GM13976 (cell line): ENCODE measurements around the gene ZNRF4.

ENCODE experiments used
- DNase-seq: peaks from one replicate; pipeline ENCODE4 v3.0.0; 2012; ENCODE audit warnings: low spot score
- in situ Hi-C: fragments of 300-500 bp; cut with MboI; formaldehyde crosslinking; loops from one replicate; pipeline ENCODE4 v1.12.0; 2022; ENCODE audit warnings: low sequenced_read_pairs, mixed read lengths, inconsistent platforms; ENCODE audit not compliant: unreplicated experiment
- TF ChIP-seq, protein P1 (sequence below): IDR thresholded peaks from 2 replicates; pipeline ENCODE4 v1.5.1; 2012; ENCODE audit warnings: borderline replicate concordance, mild to moderate bottlenecking; ENCODE audit not compliant: insufficient read depth; ENCODE audit errors: extremely low read depth, missing control alignments, control extremely low read depth

Gene ZNRF4

DNA sequence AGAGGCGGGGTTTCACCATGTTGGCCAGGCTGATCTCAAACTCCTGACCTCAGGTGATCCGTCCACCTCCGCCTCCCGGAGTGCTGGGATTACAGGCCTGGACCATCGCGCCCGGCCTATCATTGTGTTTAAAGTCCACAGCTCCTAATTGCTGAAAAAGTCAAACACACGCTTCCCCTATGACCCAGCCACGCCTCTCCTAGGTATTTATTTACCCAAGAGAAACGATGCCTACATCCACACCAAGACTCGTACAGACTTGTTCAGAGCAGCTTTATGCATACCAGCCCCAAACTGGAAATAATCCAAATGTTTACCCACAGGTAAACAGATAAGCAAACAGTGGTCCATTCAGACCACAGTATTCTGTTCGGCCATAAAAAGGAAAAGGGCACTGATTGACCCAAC, 15.1 kb downstream of the ZNRF4 start:
- TF ChIP-seq, protein P1, sequence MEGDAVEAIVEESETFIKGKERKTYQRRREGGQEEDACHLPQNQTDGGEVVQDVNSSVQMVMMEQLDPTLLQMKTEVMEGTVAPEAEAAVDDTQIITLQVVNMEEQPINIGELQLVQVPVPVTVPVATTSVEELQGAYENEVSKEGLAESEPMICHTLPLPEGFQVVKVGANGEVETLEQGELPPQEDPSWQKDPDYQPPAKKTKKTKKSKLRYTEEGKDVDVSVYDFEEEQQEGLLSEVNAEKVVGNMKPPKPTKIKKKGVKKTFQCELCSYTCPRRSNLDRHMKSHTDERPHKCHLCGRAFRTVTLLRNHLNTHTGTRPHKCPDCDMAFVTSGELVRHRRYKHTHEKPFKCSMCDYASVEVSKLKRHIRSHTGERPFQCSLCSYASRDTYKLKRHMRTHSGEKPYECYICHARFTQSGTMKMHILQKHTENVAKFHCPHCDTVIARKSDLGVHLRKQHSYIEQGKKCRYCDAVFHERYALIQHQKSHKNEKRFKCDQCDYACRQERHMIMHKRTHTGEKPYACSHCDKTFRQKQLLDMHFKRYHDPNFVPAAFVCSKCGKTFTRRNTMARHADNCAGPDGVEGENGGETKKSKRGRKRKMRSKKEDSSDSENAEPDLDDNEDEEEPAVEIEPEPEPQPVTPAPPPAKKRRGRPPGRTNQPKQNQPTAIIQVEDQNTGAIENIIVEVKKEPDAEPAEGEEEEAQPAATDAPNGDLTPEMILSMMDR = no peak
- DNase-seq = no peak
- in situ Hi-C loops = no loop called here

DNA sequence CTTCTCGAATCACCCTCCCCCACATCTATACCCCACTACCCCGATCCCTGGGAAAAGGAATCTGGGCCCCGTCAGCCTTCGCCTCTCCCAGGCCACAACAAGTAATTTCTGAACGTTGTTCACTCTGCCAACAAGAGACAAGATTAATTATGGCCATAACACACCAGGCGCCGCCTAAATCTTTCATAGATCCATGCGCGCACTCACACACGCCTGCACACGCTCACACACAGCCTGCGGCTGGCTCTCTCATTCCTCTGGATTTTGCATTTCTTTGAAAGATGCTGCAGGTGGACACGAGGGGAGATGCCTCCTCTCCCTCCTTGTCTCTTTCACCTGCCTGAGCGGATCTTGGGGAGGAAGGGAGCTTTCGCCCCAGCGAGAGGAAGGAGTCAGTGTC, 17.1 kb downstream of the ZNRF4 start:
- DNase-seq = no peak
- TF ChIP-seq, protein P1 = no peak
- in situ Hi-C loops = no loop called here

DNA sequence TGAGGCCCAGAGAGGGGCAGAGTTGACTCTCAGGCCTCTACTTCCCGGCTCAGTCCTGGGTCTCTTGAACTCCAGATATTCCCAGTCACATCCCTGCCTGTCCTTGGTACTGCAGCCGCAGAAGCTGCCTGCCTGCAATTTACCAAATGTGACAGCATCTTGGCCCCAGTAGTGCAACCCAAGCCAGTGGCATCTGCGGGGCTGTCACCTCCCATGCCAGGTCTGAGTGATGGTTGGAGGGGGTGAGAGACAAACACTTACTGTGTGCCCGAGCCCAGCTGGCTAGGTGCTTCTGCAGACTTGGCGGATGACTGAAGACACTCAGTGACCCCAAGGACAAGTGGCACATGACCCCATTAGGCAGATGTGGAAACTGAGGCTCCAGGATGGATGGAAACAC, 18.4 kb downstream of the ZNRF4 start:
- TF ChIP-seq, protein P1 = no peak
- in situ Hi-C loops = no loop called here
- no peak for DNase-seq

DNA sequence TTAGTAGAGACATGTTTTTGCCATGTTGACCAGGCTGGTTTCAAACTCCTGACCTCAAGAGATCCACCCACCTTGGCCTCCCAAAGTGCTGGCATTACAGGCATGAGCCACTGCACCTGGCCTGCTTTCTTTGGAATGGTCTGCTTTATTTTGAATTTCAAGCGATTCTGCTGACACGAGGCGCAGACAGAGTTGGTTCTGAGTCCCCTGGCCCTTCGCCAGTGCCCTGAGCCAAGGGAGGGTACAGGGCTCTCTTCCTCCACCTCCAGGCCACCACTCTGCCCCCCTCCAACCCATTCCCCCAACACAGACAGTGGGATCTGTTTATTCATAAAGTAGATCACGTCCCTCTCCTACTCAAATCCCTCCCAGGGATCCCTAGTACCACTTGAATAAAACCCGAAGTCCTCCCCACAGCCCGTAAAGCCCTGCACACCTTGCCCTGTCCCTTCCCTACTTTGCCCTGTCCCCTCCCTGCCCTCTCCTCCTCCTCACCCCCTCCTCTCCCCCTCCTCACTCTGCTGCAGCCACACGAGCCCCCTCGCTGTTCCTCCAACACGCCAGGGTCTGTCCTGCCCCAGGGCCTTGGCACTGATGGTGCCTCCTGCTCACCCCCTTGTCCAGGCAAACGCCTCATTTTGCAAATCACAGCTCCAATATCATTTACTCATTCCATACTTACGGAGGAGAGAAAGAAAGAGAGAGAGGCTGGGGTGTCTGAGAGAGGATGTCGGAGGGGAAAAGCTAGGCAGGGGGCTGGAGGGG, 22.4 kb downstream of the ZNRF4 start:
- TF ChIP-seq, protein P1 = no peak
- no peak for DNase-seq
- in situ Hi-C loops = no loop called here

DNA sequence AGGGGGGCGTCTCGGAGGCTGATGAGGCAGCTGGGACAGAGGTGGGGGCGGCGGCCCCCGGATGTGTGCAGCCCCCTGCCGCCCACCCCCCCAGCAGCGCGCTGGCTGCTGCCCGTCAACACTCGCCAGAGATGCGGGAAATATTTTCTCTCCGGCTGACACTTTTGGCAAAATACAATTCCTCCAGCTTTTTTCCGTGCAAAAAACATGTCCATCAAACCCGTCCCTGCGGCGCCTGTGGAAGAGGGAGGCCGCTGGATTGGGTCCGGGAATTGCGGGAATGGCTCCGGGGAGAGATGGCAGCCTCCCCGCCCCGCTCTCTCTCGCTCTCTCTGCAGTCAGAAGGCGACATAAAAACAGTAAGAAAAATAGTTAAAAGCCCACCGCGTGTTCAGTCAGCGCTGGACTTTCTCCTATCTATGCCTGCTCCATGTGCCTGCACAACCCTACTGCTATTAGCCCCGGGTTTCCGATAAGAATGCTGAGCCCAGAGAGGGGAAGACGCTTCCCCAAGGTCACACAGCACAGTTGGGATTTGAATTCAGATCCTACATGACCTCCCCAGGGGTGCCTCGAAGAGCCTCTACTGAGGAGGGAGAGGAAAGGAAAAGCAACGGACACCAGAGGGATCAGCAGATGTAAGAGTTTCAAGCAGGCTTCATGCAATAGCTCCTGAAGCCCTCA, 23.2 kb downstream of the ZNRF4 start:
- TF ChIP-seq, protein P1 = no peak
- DNase-seq = no peak
- in situ Hi-C loops = no loop called here

DNA sequence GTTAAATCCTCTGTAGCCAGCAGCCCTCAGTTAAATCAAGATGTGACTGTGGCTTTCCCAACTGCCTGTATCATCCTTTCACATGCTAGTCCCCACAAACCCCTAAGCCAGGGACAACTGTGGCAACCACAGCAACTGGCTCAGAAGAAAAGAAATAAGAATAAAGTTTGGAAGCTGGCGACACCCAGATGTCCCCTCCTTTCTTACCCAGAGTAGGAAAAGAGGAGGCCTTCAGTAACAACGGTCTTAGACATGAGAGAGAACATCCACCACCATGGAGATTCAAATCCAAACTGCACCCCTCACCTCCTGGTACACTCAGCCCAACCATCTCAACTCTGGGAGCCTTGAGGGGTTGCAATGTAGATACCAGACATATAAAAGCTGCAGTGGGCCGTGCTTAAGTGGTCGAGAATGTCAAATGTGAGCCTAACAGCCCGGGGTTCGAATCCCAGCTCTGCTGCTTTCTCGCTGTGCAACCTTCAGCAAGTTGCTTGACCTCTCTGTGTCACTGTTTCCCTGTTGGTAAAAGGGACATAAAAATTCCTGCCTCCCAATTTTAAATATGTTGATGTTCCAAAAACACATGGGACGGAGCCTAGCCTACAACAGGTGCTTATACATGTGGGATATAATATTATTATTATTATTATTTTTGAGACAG, 23.8 kb downstream of the ZNRF4 start:
- in situ Hi-C loops = no loop called here
- no peak for DNase-seq
- TF ChIP-seq, protein P1 = no peak
